HCT116 (cell line): ENCODE results near the gene UGT2A3.

Source experiments
- CTCF ChIP-seq, 3 experiments: fragments of 200-600 bp in 1 of 3; sonication (generic) in 1 of 3; IDR thresholded peaks in 2 of 3; conservative IDR thresholded peaks in 1 of 3; 2 replicates each; pipeline ENCODE4 v1.5.1; 2012 to 2017; ENCODE audit warnings: low read depth in 2 of 3, low read length in 2 of 3, antibody characterized with exemption in 1 of 3, borderline replicate concordance in 1 of 3, control low read depth in 1 of 3, mild to moderate bottlenecking in 1 of 3, mixed read lengths in 1 of 3, mixed run types in 1 of 3, moderate library complexity in 1 of 3; ENCODE audit not compliant: insufficient read depth in 1 of 3
- EGR1 ChIP-seq: IDR thresholded peaks from 2 replicates; pipeline ENCODE4 v1.6.1; 2012; ENCODE audit warnings: low read depth
- POLR2AphosphoS5 ChIP-seq: IDR thresholded peaks from 2 replicates; pipeline ENCODE4 v1.6.1; 2011; ENCODE audit warnings: mild to moderate bottlenecking, low read depth, low read length, moderate library complexity

- TF ChIP-seq CTCF (IDR thresholded peaks at IDR 0.05 in 2 of 3, conservative IDR thresholded peaks at IDR 0.05 in 1 of 3; ENCODE audit: borderline replicate concordance in 1 of 3, insufficient read depth in 1 of 3, low read depth in 2 of 3, low read length in 2 of 3), result no peak
- no peak for TF ChIP-seq EGR1
- TF ChIP-seq POLR2AphosphoS5, result no peak
Measured at GRCh38 chr4:68892861-68893260, 58.7 kb downstream of the UGT2A3 start.
